HepG2 (cell line): Measurements from ENCODE around the gene LOXL3. TPM values are rescaled to one million over a fixed set of nuclear protein-coding genes. Genes with fewer than 3 reads are reported as not detected.

ENCODE experiments used
- ATAC-seq: fragments of 200-7000 bp; cut with Tn5 transposase; 3 replicates; pipeline ENCODE4 v1.9.1; 2020; ENCODE audit warnings: mild to moderate bottlenecking, moderate library complexity
- BruUV-seq: library from RNA; stranded (reverse); fragments of 400-500 nt; replicated peaks from 2 replicates; lab custom pipeline; 2021; lab: Mats Ljungman, UMichigan
- CTCF ChIA-PET: fragments of 300-600 bp; formaldehyde crosslinking; extraction: SDS; loops from one replicate; lab custom pipeline; 2021; ENCODE audit warnings: low total read pairs, inconsistent platforms, low intra/inter-chr PET ratio; lab: Yijun Ruan, JAX
- POLR2A ChIA-PET: fragments of 350-600 bp; sonication (Branson Sonifier 250); formaldehyde crosslinking; loops from one replicate; lab custom pipeline; 2020; ENCODE audit warnings: antibody characterized with exemption, inconsistent platforms; lab: Yijun Ruan, JAX
- DNase-seq: peaks from one replicate; pipeline ENCODE4 v3.0.0-alpha.2; 2015; ENCODE audit warnings: low spot score
- FAIRE-seq: peaks from 3 replicates; lab custom pipeline; 2011; peaks lifted over from hg19 to GRCh38; lab: Jason Lieb, UNC
- H2AFZ ChIP-seq: one replicate; pipeline ENCODE4 v1.6.1; 2011; ENCODE audit warnings: low read length, inconsistent platforms
- H3K27ac ChIP-seq: fragments of 300-600 bp; 3 replicates; pipeline ENCODE4 v1.8.0; 2011; ENCODE audit warnings: mixed run types, mild to moderate bottlenecking, mixed read lengths, low read length, inconsistent platforms; ENCODE audit not compliant: insufficient read depth; ENCODE audit errors: extremely low read length
- H3K27me3 ChIP-seq, 2 experiments: fragments of 200-600 bp in 1 of 2; 2 replicates in 1 of 2; 3 replicates in 1 of 2; pipeline versions ENCODE4 v1.6.0 to v1.8.0; 2011; ENCODE audit warnings: low read length in 2 of 2, mild to moderate bottlenecking in 2 of 2, moderate library complexity in 2 of 2, inconsistent platforms in 1 of 2; ENCODE audit not compliant: insufficient read depth in 2 of 2, control insufficient read depth in 1 of 2
- H3K36me3 ChIP-seq, 2 experiments: fragments of 200-600 bp in 1 of 2; replicated peaks in 1 of 2; 2 replicates in 1 of 2; 3 replicates in 1 of 2; pipeline versions ENCODE4 v1.5.1 to v1.8.0; 2011; ENCODE audit warnings: low read length in 2 of 2, inconsistent platforms in 1 of 2; ENCODE audit not compliant: insufficient read depth in 2 of 2, control insufficient read depth in 1 of 2
- H3K4me1 ChIP-seq: 2 replicates; pipeline ENCODE4 v1.5.1; 2012; ENCODE audit warnings: low read length, inconsistent platforms; ENCODE audit not compliant: insufficient read depth
- H3K4me2 ChIP-seq: 2 replicates; pipeline ENCODE4 v1.6.0; 2011; ENCODE audit warnings: low read depth, low read length, inconsistent platforms
- H3K4me3 ChIP-seq, 3 experiments: fragments of 200-600 bp in 1 of 3; sonication (generic), shearing (Covaris generic) in 1 of 3; replicated peaks in 1 of 3; 2 replicates each; pipeline ENCODE4 v1.5.1; 2011 to 2016; ENCODE audit warnings: low read length in 3 of 3, inconsistent platforms in 2 of 3, low read depth in 2 of 3, mild to moderate bottlenecking in 2 of 3, control low read depth in 1 of 3, mixed read lengths in 1 of 3; ENCODE audit not compliant: insufficient read depth in 1 of 3
- H3K79me2 ChIP-seq: one replicate; pipeline ENCODE4 v1.6.1; 2011; ENCODE audit warnings: low read length, inconsistent platforms; ENCODE audit not compliant: insufficient read depth
- H3K9ac ChIP-seq: 2 replicates; pipeline ENCODE4 v1.6.0; 2011; ENCODE audit warnings: mild to moderate bottlenecking, low read depth, low read length, inconsistent platforms; ENCODE audit not compliant: insufficient read depth
- H3K9me3 ChIP-seq: 2 replicates; pipeline ENCODE4 v1.5.1; 2012; ENCODE audit warnings: mild to moderate bottlenecking, low read length
- H4K20me1 ChIP-seq: 2 replicates; pipeline ENCODE4 v1.6.0; 2011; ENCODE audit warnings: inconsistent platforms, mild to moderate bottlenecking, low read length, moderate library complexity; ENCODE audit not compliant: insufficient read depth
- GLMP ChIP-seq: sonication (generic); formaldehyde crosslinking; IDR thresholded peaks from 2 replicates; pipeline ENCODE4 v1.9.0; 2021; ENCODE audit warnings: missing genetic modification reagents, mild to moderate bottlenecking, borderline replicate concordance
- PITX1 ChIP-seq: sonication (generic); formaldehyde crosslinking; IDR thresholded peaks from 2 replicates; pipeline ENCODE4 v1.5.1; 2020; ENCODE audit warnings: mild to moderate bottlenecking, missing genetic modification reagents
- POLR2A ChIP-seq, 2 experiments: IDR thresholded peaks; 2 replicates each; pipeline ENCODE4 v1.6.1; 2011; ENCODE audit warnings: low read depth in 2 of 2, low read length in 2 of 2, mild to moderate bottlenecking in 1 of 2, moderate library complexity in 1 of 2; ENCODE audit not compliant: insufficient read depth in 1 of 2
- POLR2AphosphoS2 ChIP-seq: IDR thresholded peaks from 2 replicates; pipeline ENCODE4 v1.6.1; 2011; ENCODE audit warnings: low read depth, low read length, improper control_type of control experiment
- POLR2AphosphoS5 ChIP-seq: IDR thresholded peaks from 2 replicates; pipeline ENCODE4 v1.6.1; 2012; ENCODE audit warnings: low read depth, low read length
- POLR2G ChIP-seq: fragments of 200-400 bp; formaldehyde crosslinking; IDR thresholded peaks from 2 replicates; pipeline ENCODE4 v1.6.1; 2018; ENCODE audit warnings: mild to moderate bottlenecking, low read depth, low read length, moderate library complexity
- RBFOX2 ChIP-seq: fragments of 200-400 bp; formaldehyde crosslinking; IDR thresholded peaks from 2 replicates; pipeline ENCODE4 v1.6.1; 2017; ENCODE audit warnings: low read depth, mild to moderate bottlenecking, low read length
- RCOR2 ChIP-seq: IDR thresholded peaks from 2 replicates; pipeline ENCODE4 v1.6.1; 2016; ENCODE audit warnings: missing biosample characterization, missing genetic modification reagents
- SALL1 ChIP-seq: sonication (generic); formaldehyde crosslinking; IDR thresholded peaks from 2 replicates; pipeline ENCODE4 v1.8.0; 2022; ENCODE audit warnings: mild to moderate bottlenecking, missing genetic modification reagents
- THRA ChIP-seq: sonication (generic); formaldehyde crosslinking; IDR thresholded peaks from 2 replicates; pipeline ENCODE4 v1.4.0; 2020; ENCODE audit warnings: missing genetic modification reagents, borderline replicate concordance
- TMF1 ChIP-seq: sonication (generic); formaldehyde crosslinking; IDR thresholded peaks from 2 replicates; pipeline ENCODE4 v1.8.1; 2022; ENCODE audit warnings: low read depth, missing genetic modification reagents
- ZC3H13 ChIP-seq: sonication (generic); formaldehyde crosslinking; IDR thresholded peaks from 2 replicates; pipeline ENCODE4 v1.8.1; 2023; ENCODE audit warnings: mild to moderate bottlenecking, missing genetic modification reagents, moderate library complexity
- ZFAT ChIP-seq: sonication (generic); formaldehyde crosslinking; conservative IDR thresholded peaks from 2 replicates; pipeline ENCODE4 v1.8.1; 2023; ENCODE audit warnings: missing genetic modification reagents, inconsistent platforms
- ZNF414 ChIP-seq: sonication (generic); formaldehyde crosslinking; IDR thresholded peaks from 2 replicates; pipeline ENCODE4 v1.5.0; 2020; ENCODE audit warnings: missing genetic modification reagents
- ZNF605 ChIP-seq: sonication (generic); formaldehyde crosslinking; IDR thresholded peaks from 2 replicates; pipeline ENCODE4 v1.8.0; 2022; ENCODE audit warnings: mild to moderate bottlenecking, missing genetic modification reagents
- ZNF75D ChIP-seq: sonication (generic); formaldehyde crosslinking; IDR thresholded peaks from 2 replicates; pipeline ENCODE4 v1.8.1; 2023; ENCODE audit warnings: missing genetic modification reagents, mild to moderate bottlenecking, borderline replicate concordance
- WGBS: methylation state at CpG from one replicate; pipeline ENCODE4 v1.1.6; 2017; ENCODE audit warnings: low lambda C conversion rate; 5-methylcytosine and 5-hydroxymethylcytosine counted together
- in situ Hi-C: cut with HindIII; loops from 2 replicates; pipeline ENCODE4 v1.10.0; 2017; ENCODE audit warnings: low pct_unique_long_range_greater_than_20kb; ENCODE audit not compliant: extremely low pct_ligation_motif_present
- intact Hi-C: fragments of 100-400 bp; cut with micrococcal nuclease; formaldehyde crosslinking; loops from one replicate; pipeline ENCODE4 v1.10.0; 2022; ENCODE audit not compliant: unreplicated experiment
- polyA plus RNA-seq, 8 experiments: library from polyadenylated mRNA; depleted of rRNA in 3 of 8; stranded (reverse) in 7 of 8; unstranded in 1 of 8; fragments of >200 nt; fragmentation: Illumina TruSeq in 4 of 8; extraction: Trizol in 4 of 8; gene quantifications; 2 replicates each; pipeline versions ENCODE4 v1.2.1 to v1.2.3, GENCODE V29; 2011 to 2016; ENCODE audit warnings: low read depth in 4 of 8, missing spikeins in 1 of 8, mixed read lengths in 1 of 8; ENCODE audit not compliant: insufficient read depth in 1 of 8
- total RNA-seq, 5 experiments: library from RNA; depleted of rRNA; stranded (reverse); fragments of >200 nt; fragmentation: Illumina TruSeq; extraction: Trizol; gene quantifications; 2 replicates each; pipeline ENCODE4 v1.2.3, GENCODE V29; 2016; ENCODE audit warnings: low read depth in 1 of 5

LOXL3 gene
- total and polyA plus RNA-seq, 2 of the 13 experiments (the other 11 are each of a cell fraction or from before 2014, with no cell fraction given), result 0.55 to 6.5 TPM

- TF ChIP-seq ZNF414, result peak; percentile 77; the same call in 1 of the 2 replicates
- no peak for TF ChIP-seq RCOR2
- TF ChIP-seq PITX1, result peak; percentile 97
These were observed 46.4 kb downstream of the LOXL3 start, which contains the start of gene PCGF1 (continued) for GRCh38 chr2:74507145-74507925.

GRCh38 chr2:74505448-74506246, 48.1 kb downstream of the LOXL3 start:
- ChIA-PET CTCF (interaction anchor here (1.9 kb wide), 1 partner anchor 82 kb away, joined by 6 read pairs; no protein-coding TSS in a partner anchor), POLR2A (interaction anchor here (0.8 to 16.5 kb wide), 14 partner anchors 9 to 76 kb away, joined by 3 to 795 read pairs (median 11); partner anchors contain the start of genes AUP1, CCDC142, DQX1 and HTRA2)
- Histone ChIP-seq H2AFZ (no peak overlapping the region), H3K4me3 (peak overlapping the region; percentile 5 to 26 (median 14); a peak in 2 of 6 replicates), H3K27ac (peak overlapping the region; percentile 9), H3K4me1 (peaks cover 69% of the 10 kb centered on the region), H3K9ac (peak overlapping the region; percentile 27; the same call in 1 of the 2 replicates), H4K20me1 (no peaks in the 10 kb centered on the region), H3K4me2 (peak overlapping the region; percentile 92), H3K36me3 (no peaks in the 10 kb centered on the region; a peak in 3 of 5 replicates), H3K9me3 (no peaks in the 10 kb centered on the region), H3K79me2 (peaks cover 51% of the 10 kb centered on the region), H3K27me3 (no peaks in the 10 kb centered on the region; a peak in 1 of 5 replicates)
- WGBS, result 82% methylated on average over 14 of the region's 14 CpGs
- ATAC-seq, result no peak
- BruUV-seq, result no TSS peak
- no peak for FAIRE-seq
- no peak for DNase-seq
- in situ Hi-C loops (no loop called here), intact Hi-C loops (loop anchor here (2.0 kb wide), 1 partner anchor 81 kb away; no protein-coding TSS in a partner anchor)
- 0 out of 2 replicates have a peak, but pooled peaks have one; percentile 38 for TF ChIP-seq ZNF605 (CRISPR knock-in tag)
- peak; percentile 97 for TF ChIP-seq ZC3H13 (CRISPR knock-in tag)
- peak in 1 of 2 experiments; percentile 52; a peak in 2 of 4 replicates for TF ChIP-seq POLR2A (IDR thresholded peaks at IDR 0.05; ENCODE audit: insufficient read depth in 1 of 2, low read depth in 2 of 2, low read length in 2 of 2)
- TF ChIP-seq TMF1 (CRISPR knock-in tag), result no peak
- TF ChIP-seq ZFAT (CRISPR knock-in tag), result no peak
- TF ChIP-seq RBFOX2, result peak; percentile 57; the same call in 1 of the 2 replicates
- TF ChIP-seq POLR2G, result peak; percentile 67; the same call in 1 of the 2 replicates
- peak; percentile 2; the same call in 1 of the 2 replicates for TF ChIP-seq SALL1 (CRISPR knock-in tag)
- peak; percentile 45; the same call in 1 of the 2 replicates for TF ChIP-seq POLR2AphosphoS2
- no peak for TF ChIP-seq GLMP
- 0 out of 2 replicates have a peak, but pooled peaks have one; percentile 29 for TF ChIP-seq THRA (CRISPR knock-in tag)
- peak; percentile 29; the same call in 1 of the 2 replicates for TF ChIP-seq POLR2AphosphoS5
- TF ChIP-seq ZNF75D (CRISPR knock-in tag), result 0 out of 2 replicates have a peak, but pooled peaks have one; percentile 46
